A673 (cell line): Measurements from ENCODE around the gene SLC43A1. TPM values are rescaled to one million over a fixed set of nuclear protein-coding genes. Genes with fewer than 3 reads are reported as not detected.

Experiments
- BruUV-seq: library from RNA; stranded (reverse); fragments of 400-500 nt; replicated peaks from 2 replicates; lab custom pipeline; 2021; lab: Mats Ljungman, UMichigan
- CTCF ChIA-PET: fragments of 300-600 bp; sonication (Branson Sonifier 250); formaldehyde crosslinking; loops from one replicate; lab custom pipeline; 2022; ENCODE audit warnings: antibody characterized with exemption; lab: Charles Lee
- POLR2A ChIA-PET: fragments of 300-600 bp; sonication (Branson Sonifier 250); formaldehyde crosslinking; loops from one replicate; lab custom pipeline; 2022; ENCODE audit warnings: antibody characterized with exemption; ENCODE audit not compliant: low non-redundant PET; lab: Charles Lee
- DNase-seq: peaks from one replicate; pipeline ENCODE4 v3.0.0-alpha.2; 2015; ENCODE audit warnings: low spot score
- H3K27ac ChIP-seq: fragments of 200-600 bp; sonication (generic); 2 replicates; pipeline ENCODE4 v1.5.1; 2016; ENCODE audit warnings: mixed run types, low read depth, mild to moderate bottlenecking, mixed read lengths, antibody characterized with exemption, low read length; ENCODE audit not compliant: poor library complexity, severe bottlenecking
- H3K27me3 ChIP-seq: fragments of 200-600 bp; sonication (generic); replicated peaks from 2 replicates; pipeline ENCODE4 v1.6.1; 2017; ENCODE audit warnings: mixed run types, low read depth, mild to moderate bottlenecking, mixed read lengths, antibody characterized with exemption, low read length; ENCODE audit not compliant: insufficient read depth, poor library complexity
- H3K36me3 ChIP-seq: fragments of 200-600 bp; sonication (generic); 2 replicates; pipeline ENCODE4 v1.6.1; 2016; ENCODE audit warnings: mixed run types, mild to moderate bottlenecking, mixed read lengths, antibody characterized with exemption, low read length; ENCODE audit not compliant: insufficient read depth, poor library complexity, severe bottlenecking
- H3K4me1 ChIP-seq: fragments of 200-600 bp; sonication (generic); 2 replicates; pipeline ENCODE4 v1.6.1; 2017; ENCODE audit warnings: mixed run types, mild to moderate bottlenecking, mixed read lengths, antibody characterized with exemption, low read length; ENCODE audit not compliant: insufficient read depth, poor library complexity, severe bottlenecking
- H3K4me3 ChIP-seq: fragments of 200-600 bp; sonication (generic); 2 replicates; pipeline ENCODE4 v1.5.1; 2016; ENCODE audit warnings: low read depth, mixed run types, mild to moderate bottlenecking, mixed read lengths, low read length; ENCODE audit not compliant: poor library complexity, severe bottlenecking
- H3K9me3 ChIP-seq: fragments of 200-600 bp; sonication (generic); 2 replicates; pipeline ENCODE4 v1.6.1; 2016; ENCODE audit warnings: mixed run types, low read depth, mild to moderate bottlenecking, mixed read lengths, antibody characterized with exemption, low read length; ENCODE audit not compliant: poor library complexity, severe bottlenecking
- EZH2 ChIP-seq: fragments of 200-600 bp; sonication (generic); IDR thresholded peaks from 2 replicates; pipeline ENCODE4 v1.6.1; 2017; ENCODE audit warnings: borderline replicate concordance, low read depth, mild to moderate bottlenecking, mixed read lengths, antibody characterized with exemption, low read length; ENCODE audit not compliant: poor library complexity, severe bottlenecking
- intact Hi-C: fragments of 100-400 bp; cut with micrococcal nuclease; formaldehyde crosslinking; loops from one replicate; pipeline ENCODE4 v1.10.0; 2022; ENCODE audit not compliant: unreplicated experiment
- total RNA-seq: library from RNA; stranded (reverse); gene quantifications from 2 replicates; pipeline ENCODE4 v1.2.3, GENCODE V29; 2021
- TF ChIP-seq, protein P1 (sequence below): fragments of 300-800, 200-600 bp; sonication (generic); conservative IDR thresholded peaks from 2 replicates; pipeline ENCODE4 v1.5.1; 2017; ENCODE audit warnings: low read depth, mild to moderate bottlenecking, antibody characterized with exemption, low read length, moderate library complexity, mixed read lengths

Gene SLC43A1
- total RNA-seq, 1 experiment from 2014 or later, result 18.4 TPM

DNA sequence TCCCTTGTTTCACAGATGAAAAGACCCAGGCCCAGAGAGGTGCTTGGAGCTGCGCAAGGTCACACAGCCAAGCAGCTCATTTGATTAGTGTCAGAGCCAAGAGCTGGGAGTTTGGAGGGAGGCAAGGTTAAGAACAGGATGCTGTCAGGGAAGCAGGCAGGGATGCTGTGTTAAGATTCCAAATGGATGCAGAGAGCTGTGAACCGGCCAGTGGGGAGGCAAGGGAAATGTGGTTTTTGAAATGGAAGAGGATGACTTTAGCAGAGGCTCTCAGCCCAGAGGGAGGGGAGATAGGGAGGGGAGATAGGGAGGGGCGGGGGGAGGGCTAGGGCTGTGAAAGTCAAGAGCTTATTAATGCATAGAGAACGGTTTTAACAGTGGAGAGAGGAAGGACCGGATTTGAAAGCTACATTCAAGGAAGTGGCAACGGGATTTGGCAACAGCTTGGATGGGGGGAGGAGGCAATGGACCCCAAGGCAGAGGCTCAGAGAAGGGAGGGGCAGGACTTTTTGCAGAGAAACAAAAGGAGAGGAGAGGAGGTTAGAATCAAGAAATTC is 42.1 kb downstream of the SLC43A1 start:
- POLR2A ChIA-PET, result no interaction called here
- no peak overlapping the region for H3K4me3 ChIP-seq
- DNase-seq, result peak; percentile 40
- CTCF ChIA-PET, result interaction anchor here (1.1 kb wide), 2 partner anchors 13 to 16 kb away, joined by 3 to 6 read pairs; partner anchors contain the start of gene RTN4RL2
- peaks cover 24% of the 10 kb centered on the region for H3K4me1 ChIP-seq
- intact Hi-C loops, result no loop called here
- no TSS peak for BruUV-seq
- no peaks in the 10 kb centered on the region for H3K36me3 ChIP-seq
- H3K9me3 ChIP-seq, result no peaks in the 10 kb centered on the region
- no peak overlapping the region for H3K27ac ChIP-seq
- TF ChIP-seq, protein P1, sequence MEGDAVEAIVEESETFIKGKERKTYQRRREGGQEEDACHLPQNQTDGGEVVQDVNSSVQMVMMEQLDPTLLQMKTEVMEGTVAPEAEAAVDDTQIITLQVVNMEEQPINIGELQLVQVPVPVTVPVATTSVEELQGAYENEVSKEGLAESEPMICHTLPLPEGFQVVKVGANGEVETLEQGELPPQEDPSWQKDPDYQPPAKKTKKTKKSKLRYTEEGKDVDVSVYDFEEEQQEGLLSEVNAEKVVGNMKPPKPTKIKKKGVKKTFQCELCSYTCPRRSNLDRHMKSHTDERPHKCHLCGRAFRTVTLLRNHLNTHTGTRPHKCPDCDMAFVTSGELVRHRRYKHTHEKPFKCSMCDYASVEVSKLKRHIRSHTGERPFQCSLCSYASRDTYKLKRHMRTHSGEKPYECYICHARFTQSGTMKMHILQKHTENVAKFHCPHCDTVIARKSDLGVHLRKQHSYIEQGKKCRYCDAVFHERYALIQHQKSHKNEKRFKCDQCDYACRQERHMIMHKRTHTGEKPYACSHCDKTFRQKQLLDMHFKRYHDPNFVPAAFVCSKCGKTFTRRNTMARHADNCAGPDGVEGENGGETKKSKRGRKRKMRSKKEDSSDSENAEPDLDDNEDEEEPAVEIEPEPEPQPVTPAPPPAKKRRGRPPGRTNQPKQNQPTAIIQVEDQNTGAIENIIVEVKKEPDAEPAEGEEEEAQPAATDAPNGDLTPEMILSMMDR, result no peak
- TF ChIP-seq EZH2, result no peak
- peaks cover 4% of the 10 kb centered on the region for H3K27me3 ChIP-seq

DNA sequence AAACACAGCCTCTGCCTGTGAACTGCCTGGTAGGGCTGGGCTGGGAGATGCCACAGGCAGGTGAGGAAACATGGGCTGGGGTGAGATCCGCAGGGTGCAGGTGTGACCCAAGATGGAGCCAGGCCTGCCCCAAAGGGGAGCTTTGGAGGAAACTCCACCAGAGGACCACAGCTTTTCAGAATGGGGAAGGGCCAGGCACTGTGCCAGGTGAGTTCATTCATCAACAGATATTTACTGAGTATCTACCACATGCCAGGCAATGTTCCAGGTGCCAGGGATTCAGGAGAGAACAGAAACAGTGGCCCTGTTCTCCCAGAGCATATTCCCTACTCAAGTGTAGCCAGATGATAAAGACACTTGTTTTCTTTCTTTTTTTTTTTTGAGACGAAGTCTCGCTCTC is 44.0 kb downstream of the SLC43A1 start:
- no TSS peak for BruUV-seq
- Histone ChIP-seq H3K9me3 (no peaks in the 10 kb centered on the region), H3K27me3 (peaks cover 4% of the 10 kb centered on the region), H3K4me3 (no peak overlapping the region), H3K27ac (no peak overlapping the region), H3K36me3 (no peaks in the 10 kb centered on the region), H3K4me1 (peaks cover 24% of the 10 kb centered on the region)
- TF ChIP-seq, protein P1, result no peak
- intact Hi-C loops, result no loop called here
- ChIA-PET POLR2A (no interaction called here), CTCF (no interaction called here)
- no peak for DNase-seq

DNA sequence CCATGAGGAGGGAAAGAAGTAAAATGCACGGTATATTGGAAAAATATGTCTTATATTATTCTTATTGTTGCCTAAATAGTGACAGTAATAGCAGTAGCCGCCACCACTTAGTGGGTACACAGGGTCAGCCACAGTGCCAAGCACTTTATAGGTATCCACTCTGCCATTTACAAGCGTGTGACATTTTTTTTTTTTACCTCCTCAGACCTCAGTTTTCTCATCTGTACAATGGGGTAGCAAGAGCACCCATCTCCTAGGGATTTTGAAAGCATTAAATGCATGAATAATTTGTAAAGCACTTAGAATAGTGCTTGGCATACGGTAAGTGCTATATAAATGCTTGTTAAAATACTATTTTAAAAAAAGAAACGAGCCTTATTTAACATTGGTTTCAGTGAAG is 46.2 kb downstream of the SLC43A1 start:
- no peaks in the 10 kb centered on the region for H3K36me3 ChIP-seq
- no peak for DNase-seq
- H3K9me3 ChIP-seq, result no peaks in the 10 kb centered on the region
- peaks cover 11% of the 10 kb centered on the region for H3K4me1 ChIP-seq
- H3K27ac ChIP-seq, result no peak overlapping the region
- H3K4me3 ChIP-seq, result no peak overlapping the region
- intact Hi-C loops, result no loop called here
- ChIA-PET POLR2A (no interaction called here), CTCF (no interaction called here)
- BruUV-seq, result no TSS peak
- H3K27me3 ChIP-seq, result no peaks in the 10 kb centered on the region
- TF ChIP-seq, protein P1, result no peak
- TF ChIP-seq EZH2, result no peak
